ENCODE results near the gene PLAC8L1.

The PLAC8L1 gene

DNA sequence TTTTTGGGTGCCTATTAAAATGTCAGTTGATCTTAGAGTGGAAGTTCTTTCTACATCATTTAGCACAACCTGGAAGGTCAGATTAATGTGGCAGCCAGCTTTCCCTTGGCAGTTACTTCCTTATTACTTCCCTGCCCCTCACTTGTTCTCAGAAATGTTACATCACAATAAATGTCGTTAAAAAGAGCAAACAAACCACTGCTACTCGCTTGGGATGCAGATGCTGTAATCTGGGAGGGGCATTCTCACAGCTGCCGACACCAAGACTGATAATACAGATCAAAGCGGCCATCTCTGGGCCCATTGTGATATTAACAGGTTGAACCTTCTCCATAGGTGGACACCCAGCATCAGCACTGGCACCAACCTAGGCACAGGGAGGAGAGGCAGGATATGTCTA, 29.3 kb downstream of the PLAC8L1 start:
- no peaks in the 10 kb centered on the region for H3K36me3 ChIP-seq (ENCODE audit: insufficient read depth, low read length)
- no peak overlapping the region for H3K4me3 ChIP-seq (ENCODE audit: low read depth, low read length, poor library complexity, severe bottlenecking)
- no peaks in the 10 kb centered on the region for H3K9me2 ChIP-seq (ENCODE audit: low read depth, low read length)
- H3K9me3 ChIP-seq (ENCODE audit: low read length): no peaks in the 10 kb centered on the region
- no peak overlapping the region for H3K4me2 ChIP-seq (ENCODE audit: low read length)
- H3K79me2 ChIP-seq (ENCODE audit: insufficient read depth, low read length): no peaks in the 10 kb centered on the region
- no peaks in the 10 kb centered on the region for H3F3A ChIP-seq (ENCODE audit: insufficient read depth, low read length)
- H3K4me1 ChIP-seq (ENCODE audit: insufficient read depth, low read length, severe bottlenecking): no peaks in the 10 kb centered on the region
- H3K9ac ChIP-seq (ENCODE audit: low read length): no peak overlapping the region
- no peak for TF ChIP-seq EZH2 (IDR thresholded peaks at IDR 0.05; ENCODE audit: borderline replicate concordance, low read length)
- no peaks in the 10 kb centered on the region for H3K27me3 ChIP-seq (ENCODE audit: insufficient read depth, low read length)
- H4K20me1 ChIP-seq (ENCODE audit: insufficient read depth, low read length): no peaks in the 10 kb centered on the region
- H3K27ac ChIP-seq (ENCODE audit: low read depth, low read length, poor library complexity, severe bottlenecking): no peak overlapping the region
- no peak overlapping the region for H2AFZ ChIP-seq (ENCODE audit: low read length)

DNA sequence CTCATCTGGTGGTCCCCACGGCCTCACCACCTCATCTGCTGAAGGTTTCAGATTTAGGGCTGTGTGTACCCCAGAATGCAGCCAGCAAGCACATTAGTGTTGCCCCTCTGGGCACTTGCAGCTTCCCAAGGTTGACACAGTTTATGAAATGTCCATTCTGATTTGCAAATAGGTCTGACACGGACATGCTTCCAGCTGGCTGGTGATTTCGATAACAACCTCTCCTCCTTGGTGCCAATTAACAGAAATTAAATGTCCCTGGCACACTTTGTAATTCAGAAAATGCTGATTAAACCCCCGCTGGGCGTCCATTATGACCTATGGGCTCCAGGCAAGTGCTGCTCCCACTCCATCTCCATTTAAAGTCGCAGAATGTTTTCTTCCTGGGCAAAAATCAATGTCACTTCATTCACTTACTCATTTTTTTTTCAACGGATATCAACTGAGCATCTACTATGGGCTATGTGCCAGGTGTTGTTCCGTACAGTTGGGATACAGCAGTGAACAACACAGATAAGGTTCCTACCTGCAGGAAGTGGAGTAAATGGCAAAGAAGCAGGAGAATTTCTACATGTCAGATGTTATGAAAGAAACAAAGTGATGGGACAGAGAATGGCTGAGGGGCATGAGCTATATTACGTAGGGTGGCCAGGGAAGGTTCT, 32.0 kb downstream of the PLAC8L1 start:
- no peaks in the 10 kb centered on the region for H4K20me1 ChIP-seq (ENCODE audit: insufficient read depth, low read length)

DNA sequence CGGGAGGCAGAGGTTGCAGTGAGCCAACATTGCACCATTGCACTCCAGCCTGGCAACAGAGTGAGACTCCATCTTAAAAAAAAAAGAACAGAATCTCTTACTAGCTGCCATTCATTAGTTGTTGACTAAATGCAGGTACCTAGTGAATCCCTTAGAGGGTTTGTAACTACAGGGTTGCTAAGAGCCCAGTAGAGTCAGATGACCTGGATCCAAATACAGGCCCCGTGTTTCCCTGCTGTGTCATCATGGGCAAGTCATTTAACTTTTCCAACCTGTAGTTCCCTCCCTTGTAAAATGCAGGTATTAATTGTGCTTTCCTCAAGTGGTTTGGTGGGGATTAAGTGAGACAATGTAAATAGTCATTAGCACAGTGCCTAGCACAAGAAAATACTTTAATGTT, 32.8 kb downstream of the PLAC8L1 start:
- TF ChIP-seq EZH2 (IDR thresholded peaks at IDR 0.05; ENCODE audit: borderline replicate concordance, low read length): no peak
- TF ChIP-seq, protein P1, sequence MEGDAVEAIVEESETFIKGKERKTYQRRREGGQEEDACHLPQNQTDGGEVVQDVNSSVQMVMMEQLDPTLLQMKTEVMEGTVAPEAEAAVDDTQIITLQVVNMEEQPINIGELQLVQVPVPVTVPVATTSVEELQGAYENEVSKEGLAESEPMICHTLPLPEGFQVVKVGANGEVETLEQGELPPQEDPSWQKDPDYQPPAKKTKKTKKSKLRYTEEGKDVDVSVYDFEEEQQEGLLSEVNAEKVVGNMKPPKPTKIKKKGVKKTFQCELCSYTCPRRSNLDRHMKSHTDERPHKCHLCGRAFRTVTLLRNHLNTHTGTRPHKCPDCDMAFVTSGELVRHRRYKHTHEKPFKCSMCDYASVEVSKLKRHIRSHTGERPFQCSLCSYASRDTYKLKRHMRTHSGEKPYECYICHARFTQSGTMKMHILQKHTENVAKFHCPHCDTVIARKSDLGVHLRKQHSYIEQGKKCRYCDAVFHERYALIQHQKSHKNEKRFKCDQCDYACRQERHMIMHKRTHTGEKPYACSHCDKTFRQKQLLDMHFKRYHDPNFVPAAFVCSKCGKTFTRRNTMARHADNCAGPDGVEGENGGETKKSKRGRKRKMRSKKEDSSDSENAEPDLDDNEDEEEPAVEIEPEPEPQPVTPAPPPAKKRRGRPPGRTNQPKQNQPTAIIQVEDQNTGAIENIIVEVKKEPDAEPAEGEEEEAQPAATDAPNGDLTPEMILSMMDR (IDR thresholded peaks at IDR 0.05; ENCODE audit: low read length): no peak
- Histone ChIP-seq H3K4me2 (ENCODE audit: low read length) (no peak overlapping the region), H3K9me2 (ENCODE audit: low read depth, low read length) (no peaks in the 10 kb centered on the region), H3K79me2 (ENCODE audit: insufficient read depth, low read length) (no peaks in the 10 kb centered on the region), H4K20me1 (ENCODE audit: insufficient read depth, low read length) (no peaks in the 10 kb centered on the region), H3K27me3 (ENCODE audit: insufficient read depth, low read length) (no peaks in the 10 kb centered on the region), H3K27ac (ENCODE audit: low read depth, low read length, poor library complexity, severe bottlenecking) (no peak overlapping the region), H2AFZ (ENCODE audit: low read length) (no peak overlapping the region), H3K9ac (ENCODE audit: low read length) (no peak overlapping the region), H3K4me1 (ENCODE audit: insufficient read depth, low read length, severe bottlenecking) (no peaks in the 10 kb centered on the region), H3K36me3 (ENCODE audit: insufficient read depth, low read length) (no peaks in the 10 kb centered on the region), H3K9me3 (ENCODE audit: low read length) (no peaks in the 10 kb centered on the region), H3F3A (ENCODE audit: insufficient read depth, low read length) (no peaks in the 10 kb centered on the region), H3K4me3 (ENCODE audit: low read depth, low read length, poor library complexity, severe bottlenecking) (no peak overlapping the region)

More for the DNA sequence above, 32.0 kb downstream of the PLAC8L1 start:
- H3K27ac ChIP-seq (ENCODE audit: low read depth, low read length, poor library complexity, severe bottlenecking): no peak overlapping the region
- no peaks in the 10 kb centered on the region for H3K9me2 ChIP-seq (ENCODE audit: low read depth, low read length)
- H3K4me1 ChIP-seq (ENCODE audit: insufficient read depth, low read length, severe bottlenecking): no peaks in the 10 kb centered on the region
- H3F3A ChIP-seq (ENCODE audit: insufficient read depth, low read length): no peaks in the 10 kb centered on the region
- no peak overlapping the region for H2AFZ ChIP-seq (ENCODE audit: low read length)
- no peaks in the 10 kb centered on the region for H3K27me3 ChIP-seq (ENCODE audit: insufficient read depth, low read length)
- H3K4me2 ChIP-seq (ENCODE audit: low read length): no peak overlapping the region
- H3K4me3 ChIP-seq (ENCODE audit: low read depth, low read length, poor library complexity, severe bottlenecking): no peak overlapping the region
- H3K79me2 ChIP-seq (ENCODE audit: insufficient read depth, low read length): no peaks in the 10 kb centered on the region
- no peaks in the 10 kb centered on the region for H3K36me3 ChIP-seq (ENCODE audit: insufficient read depth, low read length)
- no peak overlapping the region for H3K9ac ChIP-seq (ENCODE audit: low read length)
- TF ChIP-seq, protein P1 (IDR thresholded peaks at IDR 0.05; ENCODE audit: low read length): no peak
- no peak for TF ChIP-seq EZH2 (IDR thresholded peaks at IDR 0.05; ENCODE audit: borderline replicate concordance, low read length)
- H3K9me3 ChIP-seq (ENCODE audit: low read length): no peaks in the 10 kb centered on the region

DNA sequence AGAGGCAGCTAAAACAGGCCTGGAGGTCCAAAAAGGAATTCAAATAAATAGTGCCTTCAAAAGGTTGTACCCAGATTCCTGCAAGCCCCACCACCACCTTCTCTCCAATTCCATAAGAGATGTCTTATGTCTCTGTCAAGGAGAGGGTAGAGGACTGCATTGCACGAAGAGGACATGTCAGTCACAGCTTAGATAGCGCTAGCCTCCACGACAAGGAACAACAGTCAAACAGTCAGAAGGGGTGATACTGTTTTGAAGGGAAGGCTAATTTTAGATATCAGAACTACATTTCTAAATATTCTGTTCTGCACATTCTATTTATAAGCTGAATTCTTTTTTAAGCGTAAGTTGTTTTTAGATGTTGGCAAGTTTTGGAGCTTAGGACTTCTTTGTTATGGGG, 34.2 kb downstream of the PLAC8L1 start:
- H3F3A ChIP-seq (ENCODE audit: insufficient read depth, low read length): no peaks in the 10 kb centered on the region
- no peak overlapping the region for H3K27ac ChIP-seq (ENCODE audit: low read depth, low read length, poor library complexity, severe bottlenecking)
- no peak overlapping the region for H3K4me3 ChIP-seq (ENCODE audit: low read depth, low read length, poor library complexity, severe bottlenecking)
- H3K4me1 ChIP-seq (ENCODE audit: insufficient read depth, low read length, severe bottlenecking): no peaks in the 10 kb centered on the region
- no peaks in the 10 kb centered on the region for H4K20me1 ChIP-seq (ENCODE audit: insufficient read depth, low read length)
- no peaks in the 10 kb centered on the region for H3K36me3 ChIP-seq (ENCODE audit: insufficient read depth, low read length)
- TF ChIP-seq, protein P1 (IDR thresholded peaks at IDR 0.05; ENCODE audit: low read length): no peak
- no peak for TF ChIP-seq EZH2 (IDR thresholded peaks at IDR 0.05; ENCODE audit: borderline replicate concordance, low read length)
- H3K79me2 ChIP-seq (ENCODE audit: insufficient read depth, low read length): no peaks in the 10 kb centered on the region
- H3K4me2 ChIP-seq (ENCODE audit: low read length): no peak overlapping the region
- no peak overlapping the region for H3K9ac ChIP-seq (ENCODE audit: low read length)
- H2AFZ ChIP-seq (ENCODE audit: low read length): no peak overlapping the region
- no peaks in the 10 kb centered on the region for H3K27me3 ChIP-seq (ENCODE audit: insufficient read depth, low read length)
- H3K9me2 ChIP-seq (ENCODE audit: low read depth, low read length): no peaks in the 10 kb centered on the region
- no peaks in the 10 kb centered on the region for H3K9me3 ChIP-seq (ENCODE audit: low read length)
